Measurements from ENCODE around the gene NINJ1.

NINJ1 gene

GRCh38 chr9:93099551-93100275 is 34.3 kb downstream of the NINJ1 start:
- DNase-seq = no peak

DNA sequence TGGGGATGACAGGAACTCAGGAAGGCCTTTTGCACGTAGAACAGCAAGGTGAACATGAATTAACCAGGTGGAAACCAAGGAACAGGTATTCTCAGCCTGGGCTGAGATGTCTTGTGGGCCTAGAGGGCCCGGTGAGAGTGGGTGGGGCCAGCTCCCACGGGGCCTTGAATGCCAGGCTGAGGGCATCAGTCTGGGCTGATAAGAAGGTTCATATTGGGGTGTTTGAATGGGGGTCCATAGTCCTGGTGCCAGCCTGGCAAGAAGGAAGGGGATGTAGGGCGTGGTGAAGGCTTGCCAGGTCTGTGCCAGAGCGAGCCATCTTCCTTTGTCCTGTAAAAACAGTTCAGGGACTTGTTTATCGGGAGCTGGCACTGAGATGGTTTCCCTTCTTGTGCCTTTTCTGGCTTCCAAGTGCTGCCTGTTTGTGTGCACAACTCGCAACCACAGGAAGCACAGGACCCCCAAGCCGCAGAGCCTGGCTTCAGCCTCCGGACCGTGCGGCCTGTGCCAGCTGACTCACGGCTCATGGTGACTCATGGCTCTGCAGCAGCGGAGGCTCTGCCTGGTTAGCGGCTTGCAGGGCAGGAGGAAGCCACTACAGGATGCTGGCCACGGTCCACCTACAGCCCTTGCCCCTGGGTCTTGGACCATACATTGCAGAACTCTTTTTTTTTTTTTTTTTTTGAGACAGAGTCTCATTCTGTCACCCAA is 35.7 kb downstream of the NINJ1 start:
- no peak for DNase-seq

DNA sequence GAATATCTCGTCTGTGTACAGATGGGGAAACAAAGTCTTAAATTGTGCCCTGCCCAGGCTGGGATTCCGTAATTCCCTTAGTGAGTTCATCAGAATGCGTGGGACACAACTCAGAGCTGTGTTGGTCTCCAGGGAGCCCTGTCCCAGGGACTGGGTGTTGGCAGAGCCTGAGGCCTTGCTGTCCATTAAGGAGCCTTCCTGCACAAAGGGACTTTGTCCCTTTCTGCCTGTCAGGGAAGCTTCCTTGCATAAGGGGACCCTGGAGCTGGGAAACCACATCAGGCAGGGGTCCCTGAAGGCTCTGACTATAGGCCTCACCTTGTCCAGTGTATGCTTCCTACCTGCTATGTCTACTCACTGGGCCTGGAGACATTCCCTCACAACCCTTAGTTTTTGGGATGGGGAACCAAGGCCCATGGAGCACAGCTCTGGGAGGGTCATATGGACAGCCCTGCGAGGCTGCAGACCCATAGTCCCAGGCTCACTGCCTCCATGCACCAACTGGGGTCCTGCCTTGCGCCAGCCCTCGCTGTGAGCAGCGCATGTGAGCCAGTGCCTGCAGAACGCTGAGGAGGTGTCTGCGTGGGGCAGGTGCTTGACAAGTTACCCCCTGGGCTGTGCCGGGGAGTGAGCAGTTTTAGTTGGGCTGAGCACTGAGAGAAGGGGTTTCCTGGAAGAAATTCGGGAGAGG is 36.4 kb downstream of the NINJ1 start:
- DNase-seq = no peak

DNA sequence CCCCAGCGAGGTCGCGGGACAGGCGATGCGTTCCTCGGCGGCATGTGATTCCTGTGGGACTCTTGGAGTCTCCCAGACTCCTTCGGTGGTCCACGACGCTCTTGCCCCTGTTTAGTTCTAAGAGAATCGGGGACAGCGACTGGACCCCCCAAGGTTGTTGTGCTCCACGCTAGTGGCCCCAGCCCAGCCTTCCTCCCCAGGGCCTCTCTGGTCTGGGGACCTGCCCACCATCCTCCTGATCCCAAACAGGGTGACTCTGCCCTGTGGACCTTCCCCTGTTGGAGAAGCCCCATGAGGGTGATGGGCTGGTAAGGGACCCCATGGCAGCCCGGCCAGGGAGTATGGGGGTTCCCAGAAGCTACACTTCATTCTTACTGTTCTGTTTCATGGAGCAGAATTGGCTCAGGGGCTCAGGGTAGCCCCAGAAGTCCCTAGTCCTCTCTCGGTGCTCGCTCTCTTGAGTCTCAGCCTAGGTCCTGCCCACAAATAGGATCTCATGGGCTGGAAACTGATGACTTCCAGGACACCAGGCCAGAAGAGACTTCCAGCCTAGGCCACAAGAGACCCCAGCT is 37.2 kb downstream of the NINJ1 start:
- DNase-seq = no peak

DNA sequence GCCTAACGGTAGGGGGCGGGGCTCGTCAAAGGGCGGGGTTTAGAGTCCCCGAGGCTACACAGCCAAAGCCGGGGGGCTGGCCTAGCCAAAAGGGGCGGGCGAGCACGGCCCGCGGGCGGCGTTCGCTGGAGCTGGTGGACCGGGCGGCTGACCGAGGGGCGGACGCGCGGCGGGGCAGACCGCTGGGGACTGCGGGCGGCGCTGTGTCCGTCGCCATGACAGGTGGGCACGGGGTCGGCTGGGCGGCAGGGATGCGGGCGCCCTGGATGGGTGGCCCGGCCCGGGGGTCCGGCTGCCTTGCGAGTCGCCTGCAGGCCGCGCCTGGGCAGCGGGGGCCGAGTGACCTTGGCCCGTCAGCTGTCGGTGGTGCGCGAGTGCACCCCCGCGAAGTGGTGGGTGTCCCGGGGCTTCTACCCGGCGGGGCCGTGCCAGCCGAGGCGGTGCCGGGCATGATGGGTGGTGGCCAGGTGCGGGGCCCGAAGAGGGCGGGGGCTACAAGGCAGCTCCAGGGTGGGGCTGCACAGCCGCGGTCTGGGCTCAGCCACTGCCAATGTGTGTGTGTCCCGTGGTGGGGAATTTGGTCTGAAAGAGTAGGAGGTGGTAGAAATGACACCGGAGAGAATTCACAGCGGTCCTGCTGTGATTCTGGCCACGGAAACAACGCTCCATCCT is 37.8 kb downstream of the NINJ1 start, which contains the start of gene CARD19:
Gene CARD19, plus strand, starts transcription at position 87 of the 672 bp plus-strand sequence. Its CDS starts 129 bp downstream, at position 216.
- DNase-seq = peak; percentile 4

GRCh38 chr9:93095205-93096130 is 38.6 kb downstream of the NINJ1 start:
- DNase-seq = peak; percentile 94

DNA sequence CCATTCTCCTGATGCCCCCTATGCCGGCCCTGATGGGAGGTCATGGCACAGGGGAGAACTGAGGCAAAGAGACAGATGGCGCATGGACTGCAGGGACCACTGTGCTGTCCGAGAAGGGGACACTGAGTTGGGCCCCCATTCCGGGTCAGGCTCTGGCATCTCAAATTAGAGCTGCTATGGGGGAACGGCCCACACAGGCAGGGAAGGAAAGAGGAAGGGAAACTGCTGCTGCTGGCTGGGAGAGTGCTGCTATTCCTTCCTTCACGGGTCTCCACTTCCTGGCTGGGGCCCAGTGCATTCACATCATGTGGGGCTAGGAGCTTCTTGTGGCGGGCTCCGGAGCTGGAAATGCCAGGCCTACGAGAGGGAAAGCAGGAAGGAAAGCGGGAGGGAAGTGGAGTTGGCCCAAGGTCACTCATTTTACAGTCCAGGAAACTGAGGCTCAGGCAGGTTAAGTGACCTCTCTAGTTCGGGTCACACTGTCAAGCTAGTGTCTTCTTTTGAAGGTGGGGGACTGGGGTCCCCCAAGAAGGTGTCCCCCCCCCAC is 39.3 kb downstream of the NINJ1 start:
- DNase-seq = no peak

- DNase-seq = no peak
These were observed 40.0 kb downstream of the NINJ1 start for GRCh38 chr9:93093877-93094657.

GRCh38 chr9:93093127-93093876 is 40.7 kb downstream of the NINJ1 start:
- no peak for DNase-seq

GRCh38 chr9:93092251-93092991 is 41.6 kb downstream of the NINJ1 start:
- no peak for DNase-seq

DNA sequence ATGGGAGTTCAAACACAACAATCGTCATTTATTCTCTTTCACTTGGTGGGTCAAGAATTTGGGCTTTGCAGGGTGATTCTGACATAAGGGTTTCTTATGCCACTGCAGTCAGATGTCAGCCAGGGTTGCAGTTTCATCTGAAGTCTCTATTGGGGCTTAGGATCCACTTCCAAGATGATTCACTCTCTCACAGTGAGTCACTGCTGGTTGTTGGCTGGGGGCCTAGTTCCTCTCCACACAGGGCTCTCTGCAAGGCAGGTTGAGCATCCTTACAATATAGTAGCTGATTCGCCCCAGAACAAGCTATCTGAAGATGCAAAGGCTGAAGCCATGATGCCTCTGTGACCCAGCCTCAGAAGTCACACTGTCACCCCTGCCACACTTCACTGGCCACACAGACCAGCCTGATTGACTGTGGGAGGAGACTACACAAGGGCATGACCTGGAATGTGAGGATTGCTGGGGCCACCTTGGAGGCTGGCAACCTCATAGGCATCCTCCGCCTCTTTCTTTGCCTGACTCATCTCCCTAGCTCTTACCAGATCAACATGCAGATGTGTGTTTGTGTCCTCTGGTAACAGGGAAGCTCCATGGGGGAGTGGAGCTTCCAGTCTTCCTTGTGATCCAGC is 42.5 kb downstream of the NINJ1 start:
- no peak for DNase-seq

- no peak for DNase-seq
These were observed 43.0 kb downstream of the NINJ1 start for GRCh38 chr9:93091056-93091452.

GRCh38 chr9:93090091-93090655 is 43.9 kb downstream of the NINJ1 start:
- no peak for DNase-seq

DNA sequence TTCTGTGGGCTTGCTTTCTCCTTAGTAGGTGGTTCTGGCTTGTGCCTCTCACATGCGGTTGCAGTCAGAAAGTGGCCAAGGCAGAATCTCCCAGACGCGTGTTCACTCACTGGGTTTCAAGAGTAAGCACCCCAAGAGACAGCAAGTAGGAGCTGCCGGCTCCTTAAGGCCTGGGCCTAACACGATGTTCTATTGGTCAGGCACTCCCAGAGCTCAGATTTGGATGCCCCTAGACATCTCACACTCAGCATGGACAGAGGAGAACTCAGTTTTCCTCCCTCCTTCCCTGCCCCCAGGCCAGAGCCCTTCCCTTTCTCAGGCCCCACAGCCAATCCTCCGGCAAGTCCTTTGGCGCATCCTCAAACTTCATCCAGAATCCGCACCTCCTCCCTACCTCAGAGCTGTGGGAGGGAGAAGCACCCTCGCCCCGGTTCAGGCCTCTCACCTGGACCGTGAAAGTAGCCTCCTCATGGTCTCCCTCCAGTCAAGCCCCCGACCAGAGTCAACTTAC is 44.5 kb downstream of the NINJ1 start:
- no peak for DNase-seq

DNA sequence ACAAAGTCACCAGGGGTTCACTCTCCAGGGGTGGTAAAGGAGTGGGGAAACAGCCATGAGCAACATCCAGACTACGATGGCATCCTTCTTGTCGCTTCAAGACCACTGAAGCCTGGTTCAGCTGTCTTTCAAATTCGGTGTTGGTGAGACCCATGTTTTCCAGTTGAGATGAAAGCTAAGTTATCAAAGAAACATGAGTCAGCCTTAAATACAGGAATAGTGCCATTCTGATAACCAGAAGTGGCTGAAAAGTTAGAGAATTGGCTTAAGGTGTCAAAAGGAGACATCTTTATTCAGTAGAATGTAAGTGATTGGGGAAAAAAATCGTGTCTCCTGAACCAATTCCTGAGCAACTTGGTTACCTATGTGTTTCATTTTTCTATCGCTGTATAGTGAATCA is 45.0 kb downstream of the NINJ1 start:
- DNase-seq = no peak

GRCh38 chr9:93088656-93089015 is 45.4 kb downstream of the NINJ1 start:
- no peak for DNase-seq

DNA sequence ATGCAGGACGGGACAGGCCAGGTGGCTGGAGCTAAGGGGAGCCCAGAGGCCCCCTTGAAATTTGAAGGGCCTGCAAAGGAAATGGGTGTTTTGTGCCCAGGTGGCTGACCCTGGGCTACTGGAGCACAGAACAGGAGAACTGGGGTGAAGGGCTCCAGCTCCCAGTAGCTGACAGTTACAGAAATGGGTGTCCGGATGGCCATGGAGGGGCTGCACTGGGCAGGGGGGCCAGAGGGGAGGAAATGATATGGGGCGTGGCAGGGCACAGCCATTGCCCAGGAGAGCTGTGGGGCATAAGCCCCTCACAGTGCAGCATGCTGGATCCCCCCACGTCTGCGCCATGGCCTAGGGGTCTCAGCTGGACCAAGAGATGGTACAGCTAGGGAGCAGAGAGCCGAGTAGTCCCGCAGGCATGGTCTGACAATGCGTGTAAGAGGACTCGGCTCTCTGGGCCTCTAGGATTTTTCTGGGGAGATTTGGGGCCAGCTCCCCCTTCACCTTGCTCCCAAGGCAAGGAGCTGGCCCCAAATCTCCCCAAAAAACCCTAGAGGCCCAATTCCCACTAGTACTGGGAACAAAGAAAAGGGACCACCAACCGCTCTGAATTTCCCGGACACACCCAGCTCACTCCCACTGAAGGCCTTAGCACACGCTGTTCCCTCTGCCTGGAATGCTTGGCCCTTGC is 45.9 kb downstream of the NINJ1 start:
- DNase-seq = no peak

All from NCI-H526 treated with DMSO at 0.1 percent for 48 hours (cell line).